ENCODE results near the gene MRRF.
"Not testable (repeated sequence)": the region's sequence is repeated elsewhere in the genome, so short reads cannot be mapped to it uniquely, and the experiment has no call there.

Gene MRRF

DNA sequence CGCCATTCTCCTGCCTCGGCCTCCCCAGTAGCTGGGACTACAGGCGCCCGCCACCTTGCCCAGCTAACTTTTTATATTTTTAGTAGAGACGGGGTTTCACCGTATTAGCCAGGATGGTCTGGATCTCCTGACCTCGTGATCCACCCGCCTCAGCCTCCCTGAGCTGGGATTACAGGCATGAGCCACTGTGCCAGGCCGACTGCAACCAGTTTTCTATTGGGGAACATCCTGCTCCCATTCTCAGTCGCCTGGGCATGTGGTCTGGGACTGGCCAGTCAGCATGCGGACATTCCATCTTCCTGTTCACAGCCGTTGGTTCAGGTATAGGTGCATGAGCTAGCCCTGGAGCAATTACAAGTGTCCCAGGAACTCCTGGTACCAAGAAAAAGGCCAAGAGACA is 98.4 kb downstream of the MRRF start:
- DNase-seq = not testable (repeated sequence)

DNA sequence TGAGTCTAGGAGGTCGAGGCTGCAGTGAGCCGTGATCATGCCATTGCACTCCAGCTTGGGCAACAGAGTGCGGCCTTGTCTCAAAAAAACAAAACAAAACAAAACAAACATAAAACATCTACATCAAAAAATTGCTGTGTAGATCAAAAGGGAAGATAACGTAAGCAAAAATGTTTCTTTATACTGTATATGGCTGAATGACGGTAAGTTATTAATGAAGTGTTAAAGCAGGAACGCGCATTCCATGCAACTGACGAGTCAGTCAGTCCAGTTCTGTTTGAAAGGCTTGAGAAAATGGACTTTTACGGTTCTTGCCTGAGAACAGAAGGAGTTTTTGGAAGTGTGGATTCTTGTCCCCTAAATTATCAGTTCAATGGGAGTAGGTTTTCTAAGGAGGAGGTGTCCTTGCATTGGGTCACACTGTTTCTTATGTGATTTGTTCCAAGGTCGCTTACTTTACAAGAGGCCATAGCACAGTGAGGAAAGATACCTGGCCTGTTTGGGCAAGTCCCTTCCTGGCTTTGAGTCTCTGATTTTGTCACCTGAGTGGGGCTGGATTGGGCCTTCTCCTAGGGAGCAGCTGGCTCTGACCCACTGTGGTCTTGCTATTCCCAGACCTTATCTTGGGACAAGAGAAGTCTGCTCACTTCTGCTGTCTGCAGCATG is 99.6 kb downstream of the MRRF start:
- no peak for DNase-seq

DNA sequence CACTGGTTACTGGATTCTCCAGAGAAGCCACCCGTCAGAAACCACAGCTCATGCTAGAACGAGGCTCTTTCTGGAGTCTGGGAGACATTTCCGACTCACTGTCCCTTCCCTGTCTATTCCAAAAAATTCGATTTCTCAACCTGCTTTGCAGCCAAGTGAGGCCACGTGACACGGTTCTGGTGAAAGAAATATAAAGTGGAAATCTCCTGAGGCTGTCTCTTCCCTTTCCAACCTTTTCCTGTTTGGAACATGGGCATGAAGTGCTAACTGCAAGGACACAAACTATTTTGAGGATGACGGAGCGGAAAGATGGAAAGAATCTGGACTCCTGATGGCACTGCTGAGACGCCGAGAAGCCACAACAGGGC is 100.1 kb downstream of the MRRF start:
- no peak for DNase-seq

DNA sequence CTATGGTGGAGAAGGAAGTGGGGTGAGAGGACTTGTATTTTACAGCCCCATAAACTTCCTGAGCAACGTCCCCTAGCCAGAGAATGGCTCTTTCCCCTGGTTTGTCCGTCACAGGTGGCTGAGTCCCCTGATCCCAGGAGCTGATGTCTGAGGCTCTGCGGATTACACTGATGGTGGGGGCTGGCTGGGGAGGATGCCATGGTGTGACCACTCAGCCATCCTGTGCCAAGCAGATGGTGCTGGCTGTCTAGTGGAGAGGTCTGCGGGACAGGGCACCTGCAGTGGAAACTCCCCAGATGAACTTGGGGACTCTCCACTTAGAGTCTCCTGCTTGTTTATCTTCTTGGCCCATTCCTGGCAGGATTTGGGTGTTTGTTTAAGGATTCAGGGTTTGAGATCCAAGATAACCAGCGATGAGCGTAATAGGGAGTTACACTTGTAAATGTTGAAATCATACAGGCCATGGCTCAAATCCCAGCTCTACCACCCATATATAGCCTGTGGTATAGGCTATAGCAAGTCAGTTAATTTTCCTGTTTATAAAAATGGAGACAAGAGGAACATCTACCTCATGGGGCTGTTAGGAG is 101.5 kb downstream of the MRRF start:
- no peak for DNase-seq

DNA sequence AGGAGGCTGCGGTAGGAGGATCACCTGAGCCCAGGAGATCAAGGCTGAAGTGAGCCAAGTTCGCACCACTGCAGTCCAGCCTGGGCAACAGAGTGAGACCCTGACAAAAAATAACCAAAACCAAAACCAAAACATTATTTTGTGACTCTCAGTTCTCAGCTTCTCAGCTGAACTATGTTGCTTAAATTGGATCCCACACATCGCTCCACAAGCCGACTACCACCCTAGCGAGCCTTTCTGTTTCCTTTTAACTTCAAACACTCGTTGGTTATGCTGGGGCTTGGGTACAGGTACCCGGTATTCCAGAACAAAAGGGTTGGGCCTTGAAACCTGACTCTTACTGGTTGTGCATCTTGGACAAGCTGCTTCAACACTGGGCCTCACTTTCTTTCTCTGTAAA is 102.4 kb downstream of the MRRF start:
- no peak for DNase-seq

DNA sequence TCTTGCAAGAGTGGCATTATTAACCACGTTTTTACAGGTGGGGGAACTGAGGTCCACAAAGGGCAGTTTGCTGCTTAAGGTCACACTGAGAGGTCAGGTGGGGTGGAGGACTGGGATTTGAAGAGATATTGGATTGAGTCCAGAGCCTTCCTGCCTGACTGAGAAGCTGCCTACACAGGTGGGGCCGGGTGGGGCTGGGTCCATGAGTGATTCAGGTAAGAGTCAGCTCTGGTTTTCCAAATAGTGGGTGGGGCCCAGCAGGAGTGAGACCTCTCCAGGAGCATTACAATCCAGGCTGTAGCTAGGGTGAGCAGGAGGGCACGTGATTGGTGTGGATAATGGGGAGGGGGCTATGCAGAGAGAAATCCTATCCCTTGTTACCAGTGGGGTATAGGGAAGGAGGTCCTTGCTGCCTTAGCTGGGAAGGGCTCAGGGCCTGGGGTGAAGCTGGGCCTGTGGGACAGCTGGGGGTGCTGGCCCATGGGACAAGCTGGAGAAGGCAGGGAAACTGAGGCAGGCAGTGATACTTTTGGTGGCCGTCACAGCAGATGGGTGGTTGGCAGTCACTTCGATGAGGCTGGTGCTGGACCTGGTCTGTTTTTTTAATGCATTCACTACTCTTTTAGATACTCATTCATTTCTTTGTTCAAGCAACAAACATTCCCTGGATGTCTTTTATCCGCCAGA is 103.2 kb downstream of the MRRF start:
- DNase-seq = no peak

DNA sequence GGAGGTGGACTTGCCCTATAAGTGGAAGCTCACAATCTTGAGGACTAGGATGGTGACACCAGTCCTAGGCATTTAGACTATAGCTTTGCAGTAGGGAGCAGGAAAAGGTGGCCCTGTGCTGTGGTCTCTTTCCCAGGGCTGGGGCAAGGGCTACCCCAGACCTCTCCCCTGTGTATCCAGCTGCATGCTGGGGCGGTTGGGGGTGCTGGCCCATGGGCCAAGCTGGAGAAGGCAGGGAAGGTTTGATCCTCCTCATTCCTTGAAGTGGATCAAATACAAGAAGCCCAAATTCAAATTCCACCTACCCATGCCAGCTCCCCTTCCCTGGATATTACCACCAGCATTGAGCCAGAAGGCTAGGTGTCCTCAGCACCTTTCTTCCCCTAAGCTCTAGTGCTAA is 104.0 kb downstream of the MRRF start:
- DNase-seq = no peak

DNA sequence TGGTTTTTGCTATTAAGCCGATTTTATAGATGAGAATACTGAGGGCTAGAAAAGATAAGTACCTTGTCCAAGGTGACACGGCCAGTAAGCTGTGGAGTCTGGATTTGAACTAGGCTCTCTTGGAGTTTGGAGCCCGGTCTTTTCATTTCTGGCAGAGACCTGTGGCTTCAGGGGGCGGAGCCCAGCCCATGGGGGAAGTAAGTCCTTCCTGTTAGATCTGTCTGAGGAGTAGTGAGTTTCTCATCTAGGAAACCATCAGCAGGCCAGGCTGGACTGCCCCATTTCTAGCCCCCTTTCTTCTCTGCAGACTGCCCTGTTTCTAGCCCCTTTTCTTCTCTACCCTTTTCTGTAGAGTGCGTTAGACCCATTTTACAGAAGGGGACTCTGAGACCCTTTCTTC is 105.6 kb downstream of the MRRF start:
- no peak for DNase-seq

DNA sequence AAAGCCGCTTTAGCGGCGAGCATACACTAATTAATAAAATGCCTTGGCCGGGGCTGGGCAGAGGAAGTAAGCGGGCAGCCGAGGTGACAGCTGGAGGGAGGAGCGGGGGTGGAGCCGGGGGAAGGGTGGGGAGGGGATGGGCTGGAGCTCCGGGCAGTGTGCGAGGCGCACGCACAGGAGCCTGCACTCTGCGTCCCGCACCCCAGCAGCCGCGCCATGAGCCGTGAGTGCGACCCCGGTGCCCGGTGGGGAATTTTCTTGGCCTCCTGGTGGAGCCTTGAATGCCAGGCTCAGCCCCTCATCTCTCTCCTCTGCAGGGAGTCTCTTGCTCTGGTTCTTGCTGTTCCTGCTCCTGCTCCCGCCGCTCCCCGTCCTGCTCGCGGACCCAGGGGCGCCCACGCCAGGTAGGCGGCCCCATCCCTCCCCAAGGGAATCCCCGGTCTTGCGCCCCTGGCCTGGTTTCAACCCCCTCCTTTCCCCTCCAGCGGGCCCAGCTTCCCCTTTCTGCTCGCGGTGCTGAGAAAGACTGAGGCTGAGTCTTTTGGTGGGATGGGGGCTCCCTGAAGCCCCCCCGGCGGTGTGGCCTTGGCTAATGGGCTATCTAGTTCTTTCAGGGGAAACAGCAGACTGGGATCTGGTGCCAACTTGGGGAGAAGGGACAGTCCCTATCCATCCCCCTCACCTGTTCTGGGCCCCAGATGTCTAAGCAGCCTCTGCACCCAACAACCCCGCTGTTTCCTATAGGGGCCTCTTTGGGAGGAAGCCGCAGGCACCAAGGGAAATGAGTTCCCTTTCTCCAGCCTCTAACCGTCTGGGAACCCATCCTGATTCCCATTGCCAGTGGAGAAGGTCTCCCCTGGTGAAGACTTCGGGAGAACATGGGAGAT is 106.4 kb downstream of the MRRF start, which contains the start of gene PTGS1:
PTGS1 (plus strand) TSS at position 156 of the 887 bp plus-strand sequence; CDS start at position 217, 61 bp downstream.
- DNase-seq = peak; percentile 8

DNA sequence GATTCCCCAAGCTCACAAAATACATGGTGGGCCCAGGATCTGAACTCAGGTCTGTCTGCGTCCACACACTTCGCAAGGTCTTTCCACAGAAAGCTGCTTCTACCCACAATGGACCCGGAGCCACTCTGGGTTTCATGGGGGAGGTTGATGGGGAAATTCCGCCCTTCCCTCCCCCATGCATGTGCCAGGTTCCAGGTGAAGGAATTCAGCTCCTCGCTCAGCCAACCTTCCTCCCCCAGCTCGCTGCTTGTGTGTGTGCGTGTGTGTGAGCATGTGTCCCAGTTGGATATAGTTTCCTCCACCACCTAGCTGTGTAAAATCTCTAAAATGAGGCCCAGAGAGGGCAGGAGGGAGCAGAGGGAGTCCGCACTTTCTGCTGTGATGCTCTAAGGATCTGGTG is 107.2 kb downstream of the MRRF start:
- DNase-seq = no peak

DNA sequence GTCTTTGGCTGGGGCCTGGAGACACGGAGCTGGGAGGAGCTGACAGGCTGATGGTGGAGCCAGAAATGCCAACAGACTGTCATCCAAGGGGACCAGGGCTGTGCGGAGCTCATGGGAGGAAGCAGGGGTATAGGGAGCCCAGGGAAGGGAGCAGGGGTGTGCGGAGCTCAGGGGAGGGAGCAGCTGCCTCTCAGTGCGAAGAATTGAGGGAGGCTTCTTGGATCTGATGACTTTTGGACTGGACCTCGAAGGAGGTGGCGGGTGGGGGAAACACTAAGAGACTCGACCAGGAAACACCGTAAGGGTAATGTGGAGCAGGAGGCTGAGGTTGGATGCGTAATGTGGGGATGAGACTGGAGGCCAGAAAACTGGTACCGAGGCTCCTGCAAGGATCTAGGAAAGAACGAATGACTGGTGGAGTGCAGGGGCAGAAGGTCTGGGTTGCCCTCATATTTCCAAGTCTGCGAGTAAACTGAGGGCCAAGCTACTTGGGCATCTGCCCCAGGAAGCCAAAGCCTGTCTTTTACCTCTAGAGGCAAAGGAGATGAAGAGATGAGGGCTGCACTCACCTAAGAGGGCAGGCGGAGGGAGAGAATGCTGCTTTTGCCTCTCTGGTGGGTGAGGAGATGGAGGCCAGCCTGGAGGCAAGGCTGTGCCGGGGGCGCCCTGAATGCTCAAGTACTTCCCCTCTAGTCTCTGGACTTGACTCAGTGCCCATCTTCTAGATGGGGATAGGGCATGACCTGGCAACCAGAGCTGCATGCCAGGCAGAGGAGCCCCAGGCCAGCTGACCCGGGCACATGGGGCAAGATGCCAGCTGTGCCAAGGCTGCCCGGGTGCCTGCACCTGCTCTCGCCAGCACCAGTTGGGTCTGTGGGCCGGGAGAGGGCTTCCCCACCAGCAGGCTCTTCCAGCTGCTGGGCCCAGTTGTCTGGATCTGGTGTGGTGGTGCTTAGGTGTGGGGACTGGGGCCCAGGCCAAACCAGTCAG is 108.5 kb downstream of the MRRF start:
- no peak for DNase-seq

DNA sequence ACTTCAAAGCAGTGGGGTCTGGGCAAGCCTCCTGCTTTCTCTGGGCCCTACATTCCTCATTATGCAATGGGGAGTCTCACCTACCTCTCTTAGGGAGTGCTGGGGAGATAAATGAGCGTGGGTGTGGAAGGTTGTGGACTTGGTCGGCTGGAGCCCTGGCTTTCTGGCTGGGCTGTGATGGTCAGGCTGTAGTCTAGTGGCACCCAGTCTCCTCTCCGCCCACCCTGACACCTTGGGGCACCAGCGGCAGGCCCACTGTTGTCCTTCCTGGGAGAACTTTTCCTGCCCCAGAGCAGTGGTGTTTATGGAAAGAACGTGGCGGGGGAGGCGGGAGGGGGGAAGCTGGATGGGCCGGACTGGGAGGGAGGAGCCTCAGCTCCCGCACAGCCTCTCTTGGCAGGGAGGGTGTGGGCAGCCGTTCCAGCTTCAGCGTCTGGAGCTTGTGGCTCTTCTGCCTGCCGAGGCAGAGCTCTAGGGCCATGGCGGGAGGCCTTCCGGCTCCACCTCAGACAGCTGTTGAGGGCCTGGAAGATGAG is 110.3 kb downstream of the MRRF start:
- DNase-seq = no peak

DNA sequence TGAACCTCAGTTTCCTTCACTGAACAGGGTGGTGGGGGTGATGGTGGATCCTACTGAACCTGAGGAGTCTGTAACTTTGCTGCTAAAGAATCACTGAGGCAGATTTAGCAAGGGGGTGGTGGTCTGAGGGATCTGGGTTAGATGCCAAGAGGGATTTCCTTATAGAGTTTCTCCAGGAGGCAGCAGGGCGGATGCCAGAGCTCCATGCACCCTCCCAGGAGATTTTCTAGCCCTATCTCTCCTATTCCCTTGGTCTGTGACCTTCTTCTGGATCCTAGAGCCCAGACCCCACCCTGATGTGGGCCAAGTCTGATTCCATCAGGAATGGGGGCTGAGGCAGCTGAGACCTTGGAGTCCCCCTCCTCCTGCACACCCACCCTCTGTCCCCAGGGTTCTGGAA is 112.1 kb downstream of the MRRF start:
- no peak for DNase-seq

DNA sequence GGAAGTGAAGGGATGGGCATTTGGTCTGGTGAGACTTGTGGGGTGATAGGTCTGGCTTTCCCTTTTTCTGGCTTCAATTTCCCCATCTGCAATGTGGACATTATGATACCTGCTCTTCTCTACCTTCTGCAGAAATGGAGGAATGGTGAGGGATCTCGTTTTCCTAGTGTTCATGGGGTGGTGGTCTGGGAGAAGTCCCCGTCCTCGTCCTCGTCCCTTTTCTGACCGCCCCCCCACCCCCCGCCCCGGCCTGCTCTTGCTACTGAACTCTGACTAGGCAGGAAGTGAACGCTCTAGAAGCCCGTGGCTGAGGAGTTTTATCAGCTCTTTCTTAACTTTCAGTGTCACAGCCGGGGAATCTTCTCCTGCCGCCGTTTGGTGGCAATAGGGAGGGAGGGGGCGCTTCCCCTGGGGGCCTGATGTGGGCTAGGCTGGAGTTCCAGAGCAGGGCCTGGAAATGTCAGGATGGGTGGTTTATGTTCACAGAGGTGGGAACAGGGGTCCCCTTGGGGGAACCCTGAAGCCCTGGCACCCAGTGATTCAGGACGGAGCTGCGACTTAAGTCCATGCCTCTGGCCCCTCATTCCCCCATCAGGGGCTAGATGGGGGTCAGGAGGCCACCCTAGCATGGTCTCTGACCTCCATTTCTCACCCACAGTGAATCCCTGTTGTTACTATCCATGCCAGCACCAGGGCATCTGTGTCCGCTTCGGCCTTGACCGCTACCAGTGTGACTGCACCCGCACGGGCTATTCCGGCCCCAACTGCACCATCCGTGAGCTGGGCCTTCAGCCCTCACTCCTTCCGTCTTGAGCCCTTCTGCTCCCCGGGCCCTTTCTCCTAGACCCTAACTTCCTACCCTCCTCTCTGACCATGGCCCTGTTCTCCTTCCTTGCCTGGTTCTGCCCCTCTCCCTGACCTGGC is 112.8 kb downstream of the MRRF start:
- no peak for DNase-seq

DNA sequence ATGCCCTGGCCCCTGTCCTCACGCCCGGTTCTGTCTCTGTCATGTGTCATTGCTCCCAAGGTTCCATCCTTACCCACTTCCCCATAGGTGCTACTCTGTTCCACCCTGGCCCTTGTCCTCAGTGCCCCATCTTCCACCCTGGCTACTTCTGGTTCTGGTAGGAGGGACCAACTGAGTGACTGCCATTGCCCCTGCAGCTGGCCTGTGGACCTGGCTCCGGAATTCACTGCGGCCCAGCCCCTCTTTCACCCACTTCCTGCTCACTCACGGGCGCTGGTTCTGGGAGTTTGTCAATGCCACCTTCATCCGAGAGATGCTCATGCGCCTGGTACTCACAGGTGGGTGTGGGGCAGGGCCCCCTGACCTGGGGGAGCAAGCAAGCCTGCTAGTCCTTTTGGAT is 113.6 kb downstream of the MRRF start:
- no peak for DNase-seq

DNA sequence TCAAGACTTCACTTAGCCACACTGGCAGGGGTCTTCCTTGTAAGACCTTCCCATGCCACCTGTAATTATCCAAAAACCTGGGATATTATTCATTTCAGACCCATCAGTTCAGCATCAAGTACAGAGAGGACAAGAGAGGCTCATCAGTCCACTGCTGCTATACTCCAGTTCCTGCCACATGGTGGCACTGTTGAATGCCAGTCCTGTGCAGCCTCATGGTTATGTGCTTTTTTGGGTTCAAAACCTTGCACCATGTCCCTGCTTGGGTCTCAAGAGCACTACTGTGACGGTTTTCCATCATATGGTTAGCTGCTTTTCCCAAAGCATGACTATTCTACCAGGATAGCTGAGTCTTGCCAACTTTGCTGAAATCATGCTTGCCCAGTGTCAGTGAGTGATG is 114.7 kb downstream of the MRRF start:
- no peak for DNase-seq

DNA sequence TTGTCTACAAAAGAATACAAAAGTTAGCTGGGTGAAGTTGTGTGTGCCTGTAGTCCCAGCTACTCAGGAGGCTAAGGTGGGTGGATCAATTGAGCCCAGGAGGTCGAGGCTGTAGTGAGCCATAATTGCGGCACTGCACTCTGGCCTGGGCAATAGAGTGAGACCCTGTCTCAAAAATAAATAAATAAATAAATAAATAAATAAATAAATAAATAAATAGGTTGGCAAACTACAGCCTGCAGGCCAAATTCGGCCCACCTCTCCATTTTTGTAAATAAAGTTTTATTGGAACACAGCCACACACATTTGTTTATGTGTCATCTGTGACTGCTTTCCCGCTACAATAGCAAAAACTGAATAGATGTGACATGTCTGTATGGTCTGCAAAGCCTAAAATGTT is 115.6 kb downstream of the MRRF start:
- no peak for DNase-seq
